ENCODE data around the gene TICRR.

Gene TICRR

GRCh38 chr15:89672221-89673164, 97.2 kb downstream of the TICRR start:
- DNase-seq (ENCODE audit: low read depth in 3 of 3, low spot score in 1 of 3): no peak

GRCh38 chr15:89673165-89673512, 97.9 kb downstream of the TICRR start:
- no peak for DNase-seq (ENCODE audit: low read depth in 3 of 3, low spot score in 1 of 3)

GRCh38 chr15:89674526-89674925, 99.3 kb downstream of the TICRR start:
- DNase-seq (ENCODE audit: low read depth in 3 of 3, low spot score in 1 of 3): no peak

GRCh38 chr15:89675606-89676005, 100.3 kb downstream of the TICRR start:
- no peak for DNase-seq (ENCODE audit: low read depth in 3 of 3, low spot score in 1 of 3)

- DNase-seq (ENCODE audit: low read depth in 3 of 3, low spot score in 1 of 3): no peak
Measured at GRCh38 chr15:89677381-89677780, 102.1 kb downstream of the TICRR start.

All from stimulated activated CD4-positive, alpha-beta T cell treated with anti-CD3 and anti-CD28 coated beads, TNF-alpha, amount 100 ng/mL, for 1 hour (primary cell).